Measurements from ENCODE around the gene SLIT2.
A peak's percentile ranks its signal among the peaks of the same experiment; 100 is the strongest.

The SLIT2 gene

GRCh38 chr4:20251796-20252655 is at the start of gene SLIT2:
Gene SLIT2 (plus strand): TSS chr4:20251905. CDS start chr4:20253816, 1,911 bp downstream.
- no peak within 1 kb of the TSS for H3K27ac Mint-ChIP-seq

GRCh38 chr4:20203508-20203907 is 48.2 kb upstream of the SLIT2 start:
- Mint-ChIP-seq H3K9me3 (peaks cover 7% of the 10 kb centered on the region), H3K27me3 (no peaks in the 10 kb centered on the region), H3K36me3 (ENCODE audit: low read depth) (no peaks in the 10 kb centered on the region), H3K4me3 (no peak overlapping the region), H3K4me1 (ENCODE audit: low read depth) (no peaks in the 10 kb centered on the region), H3K27ac (no peak overlapping the region)

More at GRCh38 chr4:20251796-20252655, at the start of gene SLIT2:
- Mint-ChIP-seq H3K36me3 (ENCODE audit: low read depth) (no peaks in the 10 kb centered on the region), H3K27me3 (peaks cover 57% of the 10 kb centered on the region), H3K9me3 (no peaks in the 10 kb centered on the region), H3K4me3 (peak within 1 kb of the TSS; percentile 48), H3K4me1 (ENCODE audit: low read depth) (peaks cover 13% of the 10 kb centered on the region)

- H3K27me3 Mint-ChIP-seq = no peaks in the 10 kb centered on the region
- no peaks in the 10 kb centered on the region for H3K36me3 Mint-ChIP-seq (ENCODE audit: low read depth)
- H3K4me3 Mint-ChIP-seq = no peak overlapping the region
- peaks cover 5% of the 10 kb centered on the region for H3K9me3 Mint-ChIP-seq
- no peaks in the 10 kb centered on the region for H3K4me1 Mint-ChIP-seq (ENCODE audit: low read depth)
- no peak overlapping the region for H3K27ac Mint-ChIP-seq
Observed at GRCh38 chr4:20217521-20217920, 34.2 kb upstream of the SLIT2 start.

GRCh38 chr4:20217951-20218350 is 33.8 kb upstream of the SLIT2 start:
- Mint-ChIP-seq H3K4me1 (ENCODE audit: low read depth) (no peaks in the 10 kb centered on the region), H3K4me3 (no peak overlapping the region), H3K27me3 (no peaks in the 10 kb centered on the region), H3K36me3 (ENCODE audit: low read depth) (no peaks in the 10 kb centered on the region), H3K9me3 (peaks cover 5% of the 10 kb centered on the region), H3K27ac (no peak overlapping the region)

GRCh38 chr4:20219521-20219920 is 32.2 kb upstream of the SLIT2 start:
- Mint-ChIP-seq H3K9me3 (peaks cover 17% of the 10 kb centered on the region), H3K27me3 (no peaks in the 10 kb centered on the region)

GRCh38 chr4:20237894-20238537 is 13.7 kb upstream of the SLIT2 start:
- H3K27me3 Mint-ChIP-seq = no peaks in the 10 kb centered on the region
- H3K4me1 Mint-ChIP-seq (ENCODE audit: low read depth) = no peaks in the 10 kb centered on the region
- H3K9me3 Mint-ChIP-seq = no peaks in the 10 kb centered on the region
- no peak overlapping the region for H3K4me3 Mint-ChIP-seq
- H3K27ac Mint-ChIP-seq = no peak overlapping the region
- H3K36me3 Mint-ChIP-seq (ENCODE audit: low read depth) = no peaks in the 10 kb centered on the region

More at GRCh38 chr4:20219521-20219920, 32.2 kb upstream of the SLIT2 start:
- H3K4me1 Mint-ChIP-seq (ENCODE audit: low read depth) = no peaks in the 10 kb centered on the region
- H3K36me3 Mint-ChIP-seq (ENCODE audit: low read depth) = no peaks in the 10 kb centered on the region
- H3K27ac Mint-ChIP-seq = no peak overlapping the region
- H3K4me3 Mint-ChIP-seq = no peak overlapping the region

GRCh38 chr4:20248155-20248558 is 3.5 kb upstream of the SLIT2 start:
- peaks cover 10% of the 10 kb centered on the region for H3K4me1 Mint-ChIP-seq (ENCODE audit: low read depth)
- H3K4me3 Mint-ChIP-seq = no peak overlapping the region
- no peaks in the 10 kb centered on the region for H3K9me3 Mint-ChIP-seq
- peaks cover 28% of the 10 kb centered on the region for H3K27me3 Mint-ChIP-seq
- no peaks in the 10 kb centered on the region for H3K36me3 Mint-ChIP-seq (ENCODE audit: low read depth)
- H3K27ac Mint-ChIP-seq = no peak overlapping the region

GRCh38 chr4:20249333-20249732 is 2.4 kb upstream of the SLIT2 start:
- H3K4me3 Mint-ChIP-seq = no peak overlapping the region
- H3K9me3 Mint-ChIP-seq = no peaks in the 10 kb centered on the region
- H3K36me3 Mint-ChIP-seq (ENCODE audit: low read depth) = no peaks in the 10 kb centered on the region
- H3K27ac Mint-ChIP-seq = no peak overlapping the region
- peaks cover 13% of the 10 kb centered on the region for H3K4me1 Mint-ChIP-seq (ENCODE audit: low read depth)
- peaks cover 37% of the 10 kb centered on the region for H3K27me3 Mint-ChIP-seq

GRCh38 chr4:20251031-20251795 is 492 bp upstream of the SLIT2 start:
- Mint-ChIP-seq H3K4me3 (no peak overlapping the region), H3K27ac (no peak overlapping the region), H3K27me3 (peaks cover 52% of the 10 kb centered on the region), H3K9me3 (no peaks in the 10 kb centered on the region), H3K36me3 (ENCODE audit: low read depth) (no peaks in the 10 kb centered on the region), H3K4me1 (ENCODE audit: low read depth) (peaks cover 13% of the 10 kb centered on the region)

- Mint-ChIP-seq H3K36me3 (ENCODE audit: low read depth) (no peaks in the 10 kb centered on the region), H3K27me3 (peaks cover 57% of the 10 kb centered on the region), H3K4me1 (ENCODE audit: low read depth) (peaks cover 13% of the 10 kb centered on the region), H3K27ac (no peak overlapping the region), H3K4me3 (peak overlapping the region; percentile 48), H3K9me3 (no peaks in the 10 kb centered on the region)
Observed at GRCh38 chr4:20252656-20253282, 1.1 kb downstream of the SLIT2 start.

- Mint-ChIP-seq H3K27ac (no peak overlapping the region), H3K4me3 (no peak overlapping the region), H3K27me3 (peaks cover 57% of the 10 kb centered on the region), H3K9me3 (no peaks in the 10 kb centered on the region), H3K36me3 (ENCODE audit: low read depth) (no peaks in the 10 kb centered on the region), H3K4me1 (ENCODE audit: low read depth) (peaks cover 13% of the 10 kb centered on the region)
Observed at GRCh38 chr4:20253283-20253734, 1.6 kb downstream of the SLIT2 start.

GRCh38 chr4:20253735-20254409 is 2.2 kb downstream of the SLIT2 start:
- Mint-ChIP-seq H3K4me3 (no peak overlapping the region), H3K36me3 (ENCODE audit: low read depth) (no peaks in the 10 kb centered on the region), H3K9me3 (no peaks in the 10 kb centered on the region), H3K27me3 (peaks cover 57% of the 10 kb centered on the region), H3K27ac (no peak overlapping the region), H3K4me1 (ENCODE audit: low read depth) (peaks cover 13% of the 10 kb centered on the region)

GRCh38 chr4:20254511-20255250 is 3.0 kb downstream of the SLIT2 start:
- Mint-ChIP-seq H3K9me3 (no peaks in the 10 kb centered on the region), H3K4me1 (ENCODE audit: low read depth) (peaks cover 13% of the 10 kb centered on the region), H3K27ac (no peak overlapping the region), H3K27me3 (peaks cover 50% of the 10 kb centered on the region), H3K4me3 (no peak overlapping the region), H3K36me3 (ENCODE audit: low read depth) (no peaks in the 10 kb centered on the region)

GRCh38 chr4:20255251-20255586 is 3.5 kb downstream of the SLIT2 start:
- Mint-ChIP-seq H3K36me3 (ENCODE audit: low read depth) (no peaks in the 10 kb centered on the region), H3K9me3 (no peaks in the 10 kb centered on the region), H3K4me1 (ENCODE audit: low read depth) (peaks cover 13% of the 10 kb centered on the region), H3K27ac (no peak overlapping the region), H3K27me3 (peaks cover 48% of the 10 kb centered on the region), H3K4me3 (no peak overlapping the region)

All from stimulated activated naive CD8-positive, alpha-beta T cell treated with anti-CD3 and anti-CD28 coated beads, Interleukin-15, Interleukin-2, amounts not matched to agents 100 ng/mL and 50 ng/mL, for 24 hours (primary cell).